HG03108 (cell line): ENCODE data around the gene TP53TG5.
"Not testable (repeated sequence)": the region's sequence is repeated elsewhere in the genome, so short reads cannot be mapped to it uniquely, and the experiment has no call there.

ENCODE experiments used
- ATAC-seq: cut with Tn5 transposase; IDR thresholded peaks from one replicate; pipeline ENCODE4 v1.9.1; 2021; ENCODE audit warnings: moderate library complexity; ENCODE audit not compliant: unreplicated experiment

The TP53TG5 gene

DNA sequence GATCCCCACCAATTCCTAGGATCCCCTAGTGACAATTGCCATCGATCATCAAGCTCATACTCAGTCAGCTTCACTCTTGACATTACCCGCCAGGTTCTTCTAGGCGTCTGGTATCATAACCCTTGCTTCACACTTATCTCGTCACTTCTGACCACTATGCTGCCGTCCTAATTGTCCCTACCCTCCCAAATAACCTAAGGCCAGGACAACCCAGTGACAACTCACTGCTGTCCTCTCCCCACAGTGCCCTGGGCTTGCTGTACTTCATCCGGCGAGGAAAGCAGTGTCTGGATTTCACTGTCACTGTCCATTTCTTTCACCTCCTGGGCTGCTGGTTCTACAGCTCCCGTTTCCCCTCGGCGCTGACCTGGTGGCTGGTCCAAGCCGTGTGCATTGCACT, 11.5 kb downstream of the TP53TG5 start:
- no peak for ATAC-seq

DNA sequence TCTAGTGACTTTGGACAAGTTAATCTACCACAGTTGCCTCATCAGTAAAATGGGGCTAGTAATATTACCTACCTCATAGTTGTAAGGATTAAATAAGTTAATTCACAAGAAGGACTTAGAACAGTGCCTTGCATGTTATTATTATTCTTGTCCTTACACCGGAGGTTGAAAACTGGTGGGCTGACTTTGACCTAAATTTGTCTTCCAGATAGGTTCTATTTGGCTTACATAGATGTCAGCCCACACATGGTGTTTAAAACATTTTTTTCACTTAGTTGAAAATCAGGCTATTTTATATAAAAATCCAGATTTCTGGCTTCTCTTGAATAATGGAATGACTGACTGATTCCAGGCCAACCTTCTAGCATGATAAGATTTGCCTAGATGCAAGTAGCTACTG, 11.9 kb downstream of the TP53TG5 start:
- ATAC-seq, result no peak

DNA sequence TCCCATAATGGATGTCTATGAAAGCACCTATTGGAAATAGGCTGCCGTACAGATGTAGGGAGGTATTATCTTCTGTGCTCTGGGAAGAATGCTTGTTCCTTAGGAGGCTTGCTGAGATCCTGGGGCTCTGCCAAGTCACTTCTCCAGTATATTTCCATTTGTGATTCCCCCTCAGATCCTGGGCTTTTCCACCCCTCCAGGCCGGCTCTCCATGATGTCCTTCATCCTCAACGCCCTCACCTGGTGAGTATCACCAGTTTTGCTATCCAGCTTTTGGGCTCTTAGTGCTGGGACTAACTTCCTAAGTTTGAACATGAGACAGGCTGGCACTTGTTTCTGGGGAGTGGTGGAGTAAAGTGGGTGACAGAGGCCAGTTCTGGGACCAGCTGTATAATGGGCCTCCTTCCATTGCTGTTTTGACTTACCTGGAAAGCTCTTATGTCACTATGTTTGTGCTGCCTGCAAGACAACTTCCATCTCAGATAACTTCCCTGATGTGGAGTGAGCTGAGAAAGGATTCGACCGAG, 12.6 kb downstream of the TP53TG5 start:
- no peak for ATAC-seq

DNA sequence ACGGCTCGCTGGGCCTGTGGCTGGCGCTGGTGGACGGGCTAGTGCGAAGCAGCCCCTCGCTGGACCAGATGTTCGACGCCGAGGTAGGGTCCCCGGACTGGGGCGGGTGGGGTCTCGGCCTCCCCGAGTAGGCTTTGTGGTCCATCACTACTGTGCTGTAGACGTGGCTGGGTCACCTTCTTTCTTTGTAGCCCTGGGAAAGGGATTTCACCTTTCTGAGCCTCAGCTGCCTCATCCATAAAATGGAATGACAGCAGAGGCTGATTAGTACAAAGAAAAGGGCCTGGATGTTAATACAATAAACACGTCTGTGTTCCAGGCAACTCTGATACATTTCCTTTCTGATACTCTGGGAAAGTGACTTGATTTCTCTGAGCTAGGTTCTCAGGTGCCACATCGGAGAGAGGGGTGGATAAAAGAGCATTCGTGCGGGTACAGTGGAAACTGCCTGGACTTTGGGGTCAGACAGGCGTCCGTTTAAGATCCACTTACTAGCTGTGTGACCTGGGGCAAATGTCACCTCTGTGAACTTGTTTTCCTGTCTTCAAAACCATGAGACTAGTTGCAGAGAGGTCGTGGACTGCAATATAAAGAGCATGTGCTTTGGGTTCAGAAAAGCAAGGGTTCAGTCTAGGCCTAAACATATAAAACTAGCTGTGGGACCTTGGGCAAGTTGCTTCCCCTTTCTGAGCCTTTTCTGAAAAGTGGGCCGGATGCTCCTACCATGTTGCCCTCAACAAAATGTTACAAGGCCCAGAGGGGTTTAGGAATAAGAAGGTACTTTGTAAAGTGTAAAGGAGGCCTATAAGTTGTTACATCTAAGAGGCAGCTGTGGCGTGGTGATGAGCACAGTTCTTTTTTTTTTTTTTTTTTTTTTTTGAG, 14.3 kb downstream of the TP53TG5 start:
- no peak for ATAC-seq

DNA sequence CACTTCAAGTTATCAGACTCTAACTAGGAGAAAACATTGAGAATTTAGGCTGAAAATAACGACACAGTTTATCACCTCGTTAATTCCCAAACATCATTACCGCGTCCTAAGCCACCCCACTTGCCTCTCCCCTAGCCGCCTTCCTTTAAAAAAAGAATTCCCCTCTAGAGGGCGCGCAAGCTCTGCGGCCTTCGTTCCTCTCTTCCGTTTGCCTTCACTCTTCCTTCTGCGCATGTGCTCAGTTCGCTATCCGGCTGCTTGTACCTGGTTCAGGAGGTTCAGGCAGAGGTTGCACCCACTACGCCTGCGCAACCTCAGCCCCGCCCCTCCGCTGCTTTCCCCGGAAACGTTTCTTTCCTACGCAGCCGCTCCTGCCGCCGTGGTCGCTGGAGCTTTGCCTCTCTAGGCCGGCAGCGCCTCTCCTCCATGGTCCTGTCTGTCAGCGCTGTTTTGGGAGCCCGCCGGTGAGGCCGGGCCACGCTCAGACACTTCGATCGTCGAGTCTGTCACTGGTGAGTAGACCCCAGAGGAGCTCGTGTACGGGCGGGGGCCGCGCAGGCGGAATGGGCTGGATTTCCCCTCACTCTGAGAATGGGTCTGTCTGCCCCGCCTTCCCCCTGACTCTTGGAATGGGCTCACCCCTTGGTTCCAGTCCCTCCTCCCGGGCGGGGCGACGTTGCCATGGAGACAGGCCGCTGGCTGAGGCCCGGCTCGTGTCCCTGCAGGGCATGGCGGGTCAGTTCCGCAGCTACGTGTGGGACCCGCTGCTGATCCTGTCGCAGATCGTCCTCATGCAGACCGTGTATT, 15.1 kb downstream of the TP53TG5 start, which contains the start of gene SYS1:
TSS of gene SYS1 (plus strand) at position 353 of the 807 bp plus-strand sequence. CDS start at position 729, 376 bp downstream.
- ATAC-seq, result peak; percentile 72

DNA sequence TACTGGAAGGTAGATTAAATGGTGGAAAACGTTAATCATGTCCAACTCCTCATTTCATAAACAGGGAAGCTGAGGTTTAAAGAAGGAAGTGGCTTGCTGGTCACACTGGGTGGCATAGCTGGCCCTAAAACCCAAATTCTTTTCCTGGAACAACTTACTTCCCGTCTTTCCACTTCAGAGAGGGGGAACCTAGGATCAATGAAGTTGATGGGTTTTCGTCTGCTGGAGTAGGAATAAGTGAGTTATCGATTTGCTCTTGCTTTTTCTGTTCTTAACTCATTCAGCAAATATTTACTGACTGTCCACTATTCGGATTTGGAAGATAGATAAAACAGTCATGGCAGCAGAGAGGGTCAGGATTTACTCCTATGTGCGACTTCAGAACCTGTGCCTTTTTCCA, 16.3 kb downstream of the TP53TG5 start:
- ATAC-seq, result no peak

DNA sequence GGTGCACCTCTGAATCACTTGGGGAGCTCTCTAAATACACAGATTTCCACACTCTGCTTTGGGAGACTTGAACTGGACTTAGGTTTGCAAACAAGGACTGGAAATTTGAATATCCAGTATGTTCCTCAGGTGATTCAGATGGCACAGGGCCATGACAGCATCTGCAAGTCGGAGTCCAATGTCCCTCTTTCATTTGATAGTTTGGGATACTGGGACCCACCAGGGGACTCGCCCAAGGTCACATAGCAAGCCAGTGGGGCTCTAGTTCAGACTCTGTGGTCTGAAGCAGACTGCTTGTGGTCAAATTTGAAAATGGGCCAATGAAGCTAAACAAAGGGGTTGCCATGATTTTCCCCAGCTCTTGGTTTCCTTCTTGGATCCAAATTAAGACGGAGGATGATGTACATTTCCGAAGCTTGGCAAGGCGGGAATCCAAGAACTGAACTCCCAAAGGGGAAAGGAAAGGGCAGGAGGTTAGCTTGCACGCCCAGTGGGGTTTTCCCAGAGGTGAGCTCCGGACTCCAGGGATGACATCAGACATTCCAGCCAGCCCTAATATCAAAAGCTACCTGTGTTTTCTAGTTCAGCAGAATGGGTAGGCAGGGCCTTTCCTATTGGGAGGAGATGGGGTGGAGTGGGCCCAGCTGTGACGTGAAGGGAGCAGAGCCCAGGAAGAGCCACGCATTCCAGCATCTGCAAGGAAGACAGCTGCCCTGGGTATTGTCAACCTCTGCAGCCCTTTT, 18.5 kb downstream of the TP53TG5 start:
- ATAC-seq, result no peak

DNA sequence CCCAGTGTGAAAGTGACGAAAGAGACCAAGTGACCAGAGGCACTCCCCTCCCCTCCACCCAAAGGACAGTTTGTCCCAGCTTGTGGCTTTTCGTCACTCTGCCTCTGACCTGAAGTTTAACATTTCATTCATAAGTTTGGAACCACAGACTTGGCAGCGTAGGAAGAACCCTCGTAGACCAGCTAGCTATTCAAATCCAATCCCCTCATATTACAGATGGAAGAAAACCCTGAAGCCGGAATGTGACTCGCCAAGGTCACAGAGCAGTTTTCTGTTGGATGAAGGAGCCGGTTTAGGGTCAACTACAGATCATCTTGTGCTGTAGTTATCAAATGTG, 19.1 kb downstream of the TP53TG5 start:
- no peak for ATAC-seq

DNA sequence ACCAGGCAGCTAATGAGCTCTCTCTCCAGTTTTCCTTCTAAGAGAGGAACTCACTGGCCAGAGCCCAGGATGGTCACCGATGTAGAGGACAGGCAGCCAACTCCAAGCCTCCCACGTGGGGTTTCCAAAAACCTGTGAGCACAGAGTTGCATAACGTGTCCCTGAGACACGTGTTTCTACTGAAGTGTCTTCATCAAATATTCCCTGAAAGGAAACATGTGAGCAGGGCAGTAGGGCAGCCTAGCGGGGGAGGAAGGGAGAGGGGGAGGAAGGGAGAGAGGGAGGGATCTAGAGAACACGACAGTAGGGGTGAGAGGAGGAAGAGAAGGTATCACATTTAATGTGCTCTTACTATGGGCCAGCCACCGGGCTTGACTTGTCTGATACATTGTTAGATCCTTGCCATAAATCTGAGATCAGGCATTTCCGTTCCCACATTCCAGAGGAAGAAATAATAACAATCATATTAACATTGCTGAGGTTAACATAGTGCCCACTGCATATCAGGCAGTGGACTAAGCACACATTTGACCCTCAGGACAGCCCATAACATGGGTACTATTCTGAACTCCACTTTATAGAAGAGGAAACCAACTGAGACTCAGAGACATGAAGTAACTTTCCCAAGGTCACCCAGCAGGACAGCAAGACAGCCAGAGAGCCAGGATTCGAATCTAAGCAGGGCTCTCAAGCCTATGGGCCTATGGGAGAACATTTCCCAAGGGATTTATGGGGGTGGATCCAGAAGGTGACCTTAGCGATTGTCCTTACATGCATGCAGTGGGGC, 19.6 kb downstream of the TP53TG5 start:
- no peak for ATAC-seq

DNA sequence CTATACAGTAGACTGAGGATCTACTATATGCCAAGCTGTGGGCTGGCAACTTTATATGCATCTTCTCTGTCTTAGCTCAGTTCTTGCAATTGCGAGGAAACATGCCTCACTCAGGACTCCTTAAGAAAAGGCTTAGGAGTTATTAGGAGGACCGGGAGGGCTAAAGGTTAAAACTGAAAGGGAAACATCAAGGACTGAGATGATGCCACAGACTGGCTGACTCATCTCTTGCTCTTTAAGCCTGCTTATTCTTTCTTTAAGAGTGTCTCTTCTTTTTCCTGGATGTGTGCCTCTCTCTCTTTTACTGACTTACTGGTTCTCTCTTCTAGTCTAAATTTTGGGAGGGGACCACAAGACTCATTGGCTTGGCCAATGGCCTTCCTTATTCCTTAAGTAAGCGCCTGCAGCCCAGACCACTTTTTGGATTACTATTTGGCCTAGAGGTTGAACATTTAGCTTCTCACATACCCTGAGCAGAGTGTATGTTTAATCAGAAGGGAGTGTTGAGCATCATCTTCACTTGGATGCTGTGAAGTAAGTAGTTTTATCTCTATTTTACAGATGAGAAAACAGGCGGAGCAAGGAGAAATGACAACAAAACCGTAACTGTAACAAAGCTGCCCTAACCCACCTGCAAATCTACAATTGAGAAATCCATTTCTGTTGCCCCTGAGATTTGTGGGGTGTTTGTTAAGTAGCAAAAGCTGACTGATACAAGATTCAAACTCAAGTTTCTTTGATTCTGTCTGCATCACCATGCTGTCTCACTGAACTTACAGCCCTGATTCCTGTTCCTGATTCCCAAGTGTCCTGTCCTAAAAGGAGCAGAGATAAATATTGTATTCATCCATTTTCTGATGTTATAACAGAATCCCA, 22.7 kb downstream of the TP53TG5 start:
- ATAC-seq, result no peak

DNA sequence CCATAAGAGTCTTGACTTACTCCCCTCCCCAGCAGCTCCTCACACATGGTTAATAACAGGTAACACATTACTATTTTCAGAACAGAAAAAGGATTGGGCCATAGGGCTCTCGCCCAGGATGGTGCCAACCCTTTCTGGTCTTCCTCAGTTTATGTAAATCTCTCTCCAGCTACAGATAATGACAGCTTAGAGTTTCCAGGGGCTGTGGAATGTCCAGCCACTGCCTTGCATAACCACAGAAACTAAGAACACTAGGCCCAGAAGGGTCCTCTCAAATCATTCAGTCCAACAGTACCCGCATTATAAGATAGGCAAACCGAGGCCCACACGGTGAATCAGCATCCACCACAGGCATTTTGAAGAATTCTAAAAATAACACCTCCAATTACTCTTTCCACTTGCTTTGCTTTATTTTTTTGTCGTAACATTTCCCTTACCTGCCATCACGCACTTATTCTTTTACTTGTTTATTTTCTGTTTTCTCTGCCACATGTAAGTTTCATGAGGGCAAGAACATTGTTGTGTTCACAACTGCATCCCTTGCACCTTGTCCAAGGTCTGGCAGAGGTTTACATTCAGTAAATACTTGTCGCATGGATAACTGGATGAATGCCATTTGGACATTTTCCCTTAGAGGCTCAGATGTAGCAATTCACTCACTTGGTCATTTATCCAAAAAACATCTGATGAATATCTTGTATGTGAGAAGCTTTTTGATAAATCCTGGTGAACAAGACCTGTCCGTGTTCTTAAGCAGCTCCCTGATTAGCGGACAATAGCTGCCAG, 23.5 kb downstream of the TP53TG5 start:
- no peak for ATAC-seq

DNA sequence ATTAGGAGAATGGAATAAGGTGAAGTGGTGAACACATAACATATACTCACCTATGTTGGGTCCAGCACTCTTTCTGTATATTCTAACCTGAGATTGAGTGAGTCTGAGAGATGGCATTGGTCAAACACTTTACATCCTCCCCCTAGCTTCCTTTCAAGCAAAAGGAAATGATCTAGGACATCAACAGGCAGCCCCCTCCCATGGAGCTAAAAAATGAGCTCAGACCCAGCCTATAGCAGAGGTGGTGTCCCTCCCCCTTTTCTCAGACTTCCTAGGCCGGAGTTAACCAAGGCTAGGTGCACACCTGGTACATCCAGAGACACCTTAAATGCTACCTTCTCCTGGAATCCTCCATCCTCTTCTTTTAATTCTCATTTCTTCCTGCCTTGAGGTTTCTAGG, 24.4 kb downstream of the TP53TG5 start:
- ATAC-seq, result no peak

DNA sequence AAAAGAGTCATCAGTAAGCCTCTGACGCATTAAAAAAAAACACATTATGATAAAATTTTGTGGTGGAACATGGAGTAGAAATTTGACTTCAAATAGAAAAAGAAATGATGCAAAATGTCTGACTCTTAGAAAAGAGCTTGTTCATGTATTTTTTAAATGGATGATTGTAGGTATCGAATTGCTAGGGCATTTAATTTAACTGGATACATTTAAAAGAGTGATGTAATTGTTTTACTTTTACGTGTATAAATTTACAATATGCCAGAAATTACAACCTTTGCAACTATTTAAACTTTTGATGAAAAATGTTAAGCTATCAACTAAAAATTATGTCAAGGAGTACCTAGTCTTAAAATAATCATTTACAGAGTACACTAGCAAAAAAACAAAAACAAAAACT, 25.4 kb downstream of the TP53TG5 start:
- no peak for ATAC-seq

DNA sequence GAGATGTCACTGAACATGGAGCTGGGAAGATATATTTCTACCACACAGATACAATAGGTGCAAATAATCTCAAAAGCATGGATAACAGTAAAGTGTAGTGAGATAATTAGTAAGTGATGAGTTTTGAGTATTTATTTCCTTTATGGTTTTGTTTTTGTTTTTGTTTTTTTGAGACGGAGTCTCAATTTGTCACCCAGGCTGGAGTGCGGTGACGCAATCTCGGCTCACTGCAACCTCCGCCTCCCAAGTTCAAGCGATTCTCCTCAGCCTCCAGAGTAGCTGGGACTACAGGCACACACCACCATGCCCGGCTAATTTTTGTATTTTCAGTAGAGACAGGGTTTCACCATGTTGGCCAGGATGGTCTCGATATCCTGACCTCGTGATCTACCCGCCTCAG, 27.3 kb downstream of the TP53TG5 start:
- ATAC-seq, result not testable (repeated sequence)

DNA sequence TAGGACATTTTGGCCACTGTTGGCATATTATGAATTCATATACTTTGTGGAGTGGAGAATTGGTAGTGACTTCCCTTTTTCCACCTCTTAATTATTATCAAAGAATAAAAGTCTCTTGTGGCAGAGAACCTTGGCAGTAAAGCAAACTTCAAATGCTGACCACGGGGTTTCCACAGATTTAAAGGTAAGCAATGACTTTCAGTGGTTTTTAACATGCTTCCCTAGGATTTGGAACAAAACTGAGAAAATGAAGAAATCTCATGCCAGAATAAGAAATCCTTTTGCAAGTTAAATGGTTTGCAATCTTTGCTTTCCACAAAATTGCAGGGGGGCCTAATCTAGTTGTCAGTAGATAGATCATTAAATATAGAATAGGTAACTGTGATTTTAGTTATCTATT, 27.9 kb downstream of the TP53TG5 start:
- no peak for ATAC-seq

DNA sequence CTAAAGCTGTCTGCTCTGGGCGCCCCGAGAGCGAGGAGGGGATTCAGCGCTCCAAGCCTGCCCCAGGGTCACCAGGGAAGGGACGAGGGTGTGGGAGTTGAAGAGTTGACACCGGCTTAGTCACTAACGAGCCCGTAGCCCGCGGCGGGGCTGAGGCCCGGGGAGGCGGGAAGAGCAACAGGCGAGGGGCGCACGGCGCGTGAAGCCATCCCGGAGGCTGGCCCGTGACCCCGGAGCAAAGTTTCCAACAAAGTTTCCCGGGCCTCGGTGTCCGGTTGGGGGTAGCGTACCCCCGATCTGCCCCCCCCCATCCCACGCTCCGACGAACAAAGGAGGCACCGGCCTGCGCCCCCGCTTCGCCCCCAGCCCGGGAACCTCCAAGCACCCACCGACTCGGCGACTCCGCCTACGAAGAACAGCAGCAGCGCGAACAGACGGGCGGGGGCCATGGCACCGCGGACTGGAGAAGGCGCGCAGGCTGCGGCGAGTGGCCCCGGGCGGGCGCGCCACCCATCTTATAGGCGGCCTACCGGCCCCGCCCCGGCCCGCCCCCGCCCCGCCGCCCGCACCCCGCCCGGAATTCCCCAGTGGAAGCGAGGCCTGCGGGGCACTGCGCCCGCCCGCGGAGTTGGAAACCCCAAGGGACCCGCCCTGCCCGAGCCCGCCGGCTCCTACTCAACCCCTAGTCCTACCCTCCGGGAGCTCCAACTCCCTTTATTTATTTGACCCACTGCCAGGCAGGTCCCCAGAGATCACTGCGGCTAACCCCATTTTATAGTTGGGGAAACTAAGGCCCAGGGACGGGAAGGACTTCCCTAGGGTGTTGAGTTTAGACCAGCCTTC, 30.0 kb downstream of the TP53TG5 start, which contains the start of gene SDC4:
TSS of gene SDC4 (minus strand) at position 489 of the 843 bp plus-strand sequence. CDS start at position 449, 40 bp downstream.
- ATAC-seq, result no peak

DNA sequence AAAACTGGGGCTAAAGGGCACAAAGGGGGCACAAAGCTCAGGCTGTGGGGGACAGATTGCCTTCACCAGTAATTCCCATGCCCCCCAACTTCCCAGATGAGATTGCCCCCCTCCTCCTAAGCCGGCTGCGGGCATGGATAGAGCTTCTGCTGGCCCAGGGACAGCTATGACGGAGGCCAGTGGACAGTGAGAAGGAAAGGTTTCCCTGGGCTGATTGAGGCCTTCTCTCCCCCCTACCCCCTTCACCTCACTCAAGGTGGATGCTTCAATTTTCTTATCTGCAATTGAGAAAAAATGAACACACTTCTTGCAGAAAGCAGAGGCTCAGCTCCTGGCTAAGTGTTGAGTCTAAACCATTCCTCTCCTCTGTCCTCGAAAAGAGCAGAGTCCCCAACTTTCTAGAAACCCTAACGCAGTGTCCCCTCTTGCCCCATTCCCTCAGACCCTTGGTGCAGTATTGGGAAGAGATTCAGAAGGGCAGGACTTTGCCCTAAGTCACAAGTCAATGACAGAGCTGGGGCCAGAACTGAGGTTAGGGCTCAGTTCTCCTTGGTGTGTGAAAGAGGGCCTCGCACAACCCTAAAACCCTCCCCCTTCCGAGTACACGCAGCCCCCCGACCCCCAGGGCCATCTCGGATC, 30.7 kb downstream of the TP53TG5 start:
- ATAC-seq, result no peak
